CD14-positive monocyte (primary cell): ENCODE results near the gene LAMB3. TPM values are rescaled to one million over a fixed set of nuclear protein-coding genes. Genes with fewer than 3 reads are reported as not detected.
A peak's percentile ranks its signal among the peaks of the same experiment; 100 is the strongest.

Source experiments
- DNase-seq, 3 donors: peaks; one replicate each; pipeline ENCODE4 v3.0.0-alpha.2; 2011 to 2022
- H2AFZ ChIP-seq: 2 replicates; pipeline ENCODE4 v1.6.0; 2012; ENCODE audit warnings: mild to moderate bottlenecking, low read depth, low read length, inconsistent platforms; ENCODE audit not compliant: insufficient read depth, poor library complexity, severe bottlenecking
- H3K27ac ChIP-seq, 2 donors: 1 replicate in 1 of 2; 2 replicates in 1 of 2; pipeline ENCODE4 v1.5.1; 2012 to 2013; ENCODE audit warnings: low read length in 2 of 2, control low read depth in 1 of 2, inconsistent platforms in 1 of 2, low read depth in 1 of 2, mild to moderate bottlenecking in 1 of 2
- H3K27me3 ChIP-seq, 2 donors: one replicate each; pipeline versions ENCODE4 v1.6.0 to v1.6.1; 2011 to 2013; ENCODE audit warnings: low read length in 2 of 2; ENCODE audit not compliant: control insufficient read depth in 2 of 2, insufficient read depth in 2 of 2
- H3K36me3 ChIP-seq, 2 donors: replicated peaks in 1 of 2; 1 replicate in 1 of 2; 2 replicates in 1 of 2; pipeline versions ENCODE4 v1.5.1 to v1.6.1; 2012 to 2013; ENCODE audit warnings: low read length in 2 of 2, control low read depth in 1 of 2, inconsistent platforms in 1 of 2, mild to moderate bottlenecking in 1 of 2; ENCODE audit not compliant: insufficient read depth in 2 of 2, control insufficient read depth in 1 of 2
- H3K4me1 ChIP-seq, 2 donors: 1 replicate in 1 of 2; 2 replicates in 1 of 2; pipeline versions ENCODE4 v1.5.1 to v1.6.1; 2012 to 2013; ENCODE audit warnings: low read length in 2 of 2, control low read depth in 1 of 2, inconsistent platforms in 1 of 2, mild to moderate bottlenecking in 1 of 2, moderate library complexity in 1 of 2; ENCODE audit not compliant: insufficient read depth in 2 of 2, control insufficient read depth in 1 of 2
- H3K4me2 ChIP-seq: replicated peaks from 2 replicates; pipeline ENCODE3; 2012; ENCODE audit warnings: low read length, moderate library complexity, mild to moderate bottlenecking; ENCODE audit not compliant: poor library complexity, severe bottlenecking; ENCODE audit errors: extremely low read depth
- H3K4me3 ChIP-seq, 3 experiments: fragments of 200-600 bp in 1 of 3; sonication (generic) in 1 of 3; replicated peaks in 1 of 3; 1 replicate in 2 of 3; 2 replicates in 1 of 3; pipeline ENCODE4 v1.5.1; 2011 to 2013; ENCODE audit warnings: low read length in 3 of 3, mild to moderate bottlenecking in 3 of 3, control low read depth in 2 of 3, low read depth in 2 of 3, inconsistent platforms in 1 of 3, moderate library complexity in 1 of 3
- H3K79me2 ChIP-seq: 2 replicates; pipeline ENCODE4 v1.6.0; 2012; ENCODE audit warnings: mild to moderate bottlenecking, control low read depth, inconsistent platforms, low read length, moderate library complexity; ENCODE audit not compliant: insufficient read depth
- H3K9ac ChIP-seq: 2 replicates; pipeline ENCODE4 v1.6.0; 2017; ENCODE audit warnings: low read length, mild to moderate bottlenecking; ENCODE audit not compliant: insufficient read depth, poor library complexity, severe bottlenecking
- H3K9me3 ChIP-seq, 2 donors: replicated peaks in 1 of 2; 1 replicate in 1 of 2; 2 replicates in 1 of 2; pipeline versions ENCODE4 v1.5.1 to v1.6.1; 2012 to 2013; ENCODE audit warnings: low read length in 2 of 2, control low read depth in 1 of 2; ENCODE audit not compliant: control insufficient read depth in 1 of 2, insufficient read depth in 1 of 2
- H4K20me1 ChIP-seq: 2 replicates; pipeline ENCODE4 v1.6.0; 2012; ENCODE audit warnings: mild to moderate bottlenecking, low read length, control low read depth, moderate library complexity; ENCODE audit not compliant: insufficient read depth
- H3K27ac Mint-ChIP-seq, 7 donors: one replicate each; pipeline ENCODE4 v1.8.0; 2020; ENCODE audit warnings: mild to moderate bottlenecking in 7 of 7, mixed read lengths in 7 of 7, moderate library complexity in 6 of 7, inconsistent platforms in 2 of 7
- H3K27me3 Mint-ChIP-seq, 3 donors: one replicate each; pipeline ENCODE4 v1.8.0; 2021 to 2022; ENCODE audit warnings: low read depth in 3 of 3, mild to moderate bottlenecking in 3 of 3, mixed read lengths in 3 of 3, moderate library complexity in 3 of 3, inconsistent platforms in 1 of 3
- H3K36me3 Mint-ChIP-seq, 2 donors: one replicate each; pipeline ENCODE4 v1.8.0; 2020; ENCODE audit warnings: mixed read lengths in 2 of 2, inconsistent platforms in 1 of 2, mild to moderate bottlenecking in 1 of 2
- H3K4me1 Mint-ChIP-seq: one replicate; pipeline ENCODE4 v1.8.0; 2020; ENCODE audit warnings: mild to moderate bottlenecking, mixed read lengths
- H3K4me3 Mint-ChIP-seq, 2 donors: one replicate each; pipeline ENCODE4 v1.8.0; 2020; ENCODE audit warnings: mild to moderate bottlenecking in 2 of 2, mixed read lengths in 2 of 2, moderate library complexity in 1 of 2
- H3K9me3 Mint-ChIP-seq, 7 donors: one replicate each; pipeline ENCODE4 v1.8.0; 2020 to 2022; ENCODE audit warnings: mixed read lengths in 7 of 7, mild to moderate bottlenecking in 6 of 7, moderate library complexity in 6 of 7, inconsistent platforms in 2 of 7
- WGBS: methylation state at CpG from one replicate; pipeline ENCODE4 v1.1.5; 2013; ENCODE audit warnings: missing lambda C conversion rate; ENCODE audit not compliant: insufficient coverage; 5-methylcytosine and 5-hydroxymethylcytosine counted together
- intact Hi-C, 2 donors: fragments of 100-400 bp; cut with micrococcal nuclease; formaldehyde crosslinking; loops; one replicate each; pipeline versions ENCODE4 v1.15.0 to v1.15.1; 2023
- polyA plus RNA-seq, 3 donors: library from polyadenylated mRNA; depleted of rRNA in 1 of 3; unstranded in 2 of 3; stranded (reverse) in 1 of 3; fragments of 300-500 nt in 2 of 3; fragments of >200 nt in 1 of 3; fragmentation: Illumina TruSeq in 2 of 3; gene quantifications; 1 replicate in 2 of 3; 2 replicates in 1 of 3; pipeline ENCODE4 v1.2.3, GENCODE V29; 2012 to 2021
- TF ChIP-seq, protein P1 (sequence below): fragments of 200-600 bp; IDR thresholded peaks from one replicate; pipeline ENCODE4 v1.8.0; 2022; ENCODE audit warnings: antibody characterized with exemption, mild to moderate bottlenecking

LAMB3 gene
- polyA plus RNA-seq, 3 donors: 0.29 to 0.67 (median 0.30) TPM

DNA sequence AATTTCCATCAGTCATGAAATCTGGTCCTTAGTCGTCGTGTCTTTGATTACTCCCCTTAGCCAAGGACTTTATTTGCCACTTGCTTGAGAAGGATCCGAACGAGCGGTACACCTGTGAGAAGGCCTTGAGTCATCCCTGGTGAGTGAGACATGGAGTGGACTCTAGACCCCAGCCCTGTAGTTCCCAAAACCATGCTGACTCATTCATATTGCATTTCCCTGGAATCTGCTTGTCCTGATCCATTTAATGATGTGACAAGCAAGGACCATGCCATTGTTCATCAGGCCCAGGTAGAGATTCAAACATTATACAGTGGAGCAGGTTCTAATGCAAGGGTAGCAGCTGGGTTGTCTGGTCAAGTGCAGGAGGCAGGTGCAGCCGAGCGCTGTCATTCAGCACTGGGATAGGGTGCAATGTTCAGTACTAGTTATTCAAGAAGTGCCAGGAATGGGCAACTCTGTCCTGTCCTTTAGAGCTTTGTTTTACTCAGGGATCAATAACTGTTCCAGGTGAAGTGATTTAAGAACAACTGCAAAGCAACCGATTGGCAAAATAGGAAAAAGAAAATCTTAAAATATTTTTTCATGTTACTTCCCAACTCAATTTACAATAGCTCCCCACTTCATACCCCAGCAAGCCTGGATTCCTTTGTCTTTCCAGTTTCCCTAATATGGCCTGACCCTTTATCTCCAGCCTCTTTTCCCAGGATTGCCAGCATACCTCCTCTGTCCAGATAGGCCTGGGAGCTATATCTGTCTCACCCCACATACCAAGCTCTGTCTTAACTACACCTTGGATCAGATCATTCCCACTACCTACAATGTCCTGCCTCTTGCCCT is 42.2 kb downstream of the LAMB3 start:
- H3K4me1 Mint-ChIP-seq: peaks cover 8% of the 10 kb centered on the region
- Histone ChIP-seq H3K4me3 (no peak overlapping the region), H3K36me3 (no peaks in the 10 kb centered on the region), H3K4me2 (no peak overlapping the region), H3K79me2 (no peaks in the 10 kb centered on the region), H4K20me1 (no peaks in the 10 kb centered on the region), H3K9ac (no peak overlapping the region), H3K4me1 (no peaks in the 10 kb centered on the region), H3K27me3 (no peaks in the 10 kb centered on the region), H2AFZ (no peak overlapping the region), H3K9me3 (no peaks in the 10 kb centered on the region), H3K27ac (no peak overlapping the region)
- H3K27me3 Mint-ChIP-seq: peaks cover 3 to 9% (median 8%) of the 10 kb centered on the region in 3 donors
- peak in 1 of 3 donors; percentile 29 for DNase-seq
- H3K27ac Mint-ChIP-seq: no peak overlapping the region
- intact Hi-C loops: loop anchor here in 1 of 2 donors (10.0 kb wide), 1 partner anchor 85 kb away; no protein-coding TSS in a partner anchor
- WGBS: 90% methylated on average over 4 of the region's 8 CpGs
- TF ChIP-seq, protein P1, sequence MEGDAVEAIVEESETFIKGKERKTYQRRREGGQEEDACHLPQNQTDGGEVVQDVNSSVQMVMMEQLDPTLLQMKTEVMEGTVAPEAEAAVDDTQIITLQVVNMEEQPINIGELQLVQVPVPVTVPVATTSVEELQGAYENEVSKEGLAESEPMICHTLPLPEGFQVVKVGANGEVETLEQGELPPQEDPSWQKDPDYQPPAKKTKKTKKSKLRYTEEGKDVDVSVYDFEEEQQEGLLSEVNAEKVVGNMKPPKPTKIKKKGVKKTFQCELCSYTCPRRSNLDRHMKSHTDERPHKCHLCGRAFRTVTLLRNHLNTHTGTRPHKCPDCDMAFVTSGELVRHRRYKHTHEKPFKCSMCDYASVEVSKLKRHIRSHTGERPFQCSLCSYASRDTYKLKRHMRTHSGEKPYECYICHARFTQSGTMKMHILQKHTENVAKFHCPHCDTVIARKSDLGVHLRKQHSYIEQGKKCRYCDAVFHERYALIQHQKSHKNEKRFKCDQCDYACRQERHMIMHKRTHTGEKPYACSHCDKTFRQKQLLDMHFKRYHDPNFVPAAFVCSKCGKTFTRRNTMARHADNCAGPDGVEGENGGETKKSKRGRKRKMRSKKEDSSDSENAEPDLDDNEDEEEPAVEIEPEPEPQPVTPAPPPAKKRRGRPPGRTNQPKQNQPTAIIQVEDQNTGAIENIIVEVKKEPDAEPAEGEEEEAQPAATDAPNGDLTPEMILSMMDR: no peak
- peaks cover 0 to under 1% (median 0%) of the 10 kb centered on the region in 7 donors for H3K9me3 Mint-ChIP-seq
- no peak overlapping the region for H3K4me3 Mint-ChIP-seq
- H3K36me3 Mint-ChIP-seq: no peaks in the 10 kb centered on the region

DNA sequence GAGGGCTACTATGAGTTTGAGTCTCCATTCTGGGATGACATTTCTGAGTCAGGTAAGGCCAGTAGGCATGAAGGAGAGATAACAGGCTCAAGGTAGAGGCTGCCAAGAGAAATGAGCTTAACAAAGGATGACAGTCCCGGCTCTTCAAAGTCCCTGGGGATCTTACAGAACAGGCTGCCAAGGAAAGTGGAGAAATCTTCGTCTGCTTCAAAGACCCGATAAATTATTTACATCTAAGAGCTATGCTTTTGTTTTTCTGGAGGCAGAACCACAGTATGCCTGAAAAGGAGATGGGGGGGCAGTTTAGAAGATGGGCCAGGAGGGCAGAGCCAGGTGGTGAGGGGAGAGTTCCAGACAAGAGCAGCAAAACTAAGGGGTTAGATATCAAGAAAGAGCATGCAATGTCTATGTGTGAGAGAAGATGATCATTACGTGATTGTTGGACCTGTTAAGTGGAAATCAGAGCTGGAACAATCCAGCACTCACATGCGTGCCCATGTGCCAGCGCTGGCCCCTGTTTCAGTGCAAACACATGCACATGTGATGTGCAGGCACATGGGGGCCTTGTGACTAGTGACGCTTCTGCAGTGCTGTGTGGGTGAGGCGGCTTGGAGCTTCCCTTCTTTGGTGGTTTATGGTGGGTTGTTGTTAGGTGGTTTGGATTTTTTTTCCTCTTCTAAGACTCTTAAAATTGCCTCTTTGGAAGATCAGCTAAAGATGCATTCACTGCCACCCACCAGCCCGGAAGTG is 43.0 kb downstream of the LAMB3 start:
- intact Hi-C loops: loop anchor here in 1 of 2 donors (10.0 kb wide), 1 partner anchor 86 kb away; no protein-coding TSS in a partner anchor
- H2AFZ ChIP-seq: no peak overlapping the region
- Mint-ChIP-seq H3K36me3 (no peaks in the 10 kb centered on the region), H3K27me3 (peaks cover 3 to 11% (median 7%) of the 10 kb centered on the region in 3 donors), H3K27ac (no peak overlapping the region), H3K4me1 (peaks cover 8% of the 10 kb centered on the region), H3K9me3 (no peaks in the 10 kb centered on the region), H3K4me3 (no peak overlapping the region)
- H3K4me3 ChIP-seq: no peak overlapping the region
- no peak for DNase-seq
- H3K79me2 ChIP-seq: no peaks in the 10 kb centered on the region
- H3K27ac ChIP-seq: no peak overlapping the region
- no peaks in the 10 kb centered on the region for H3K36me3 ChIP-seq
- H3K9me3 ChIP-seq: no peaks in the 10 kb centered on the region
- 98% methylated on average over 5 of the region's 9 CpGs for WGBS
- H3K4me1 ChIP-seq: no peaks in the 10 kb centered on the region
- TF ChIP-seq, protein P1: no peak
- no peaks in the 10 kb centered on the region for H3K27me3 ChIP-seq
- H4K20me1 ChIP-seq: no peaks in the 10 kb centered on the region
- H3K9ac ChIP-seq: no peak overlapping the region
- no peak overlapping the region for H3K4me2 ChIP-seq
